SW 1271 (cell line): ENCODE results near the gene MARCHF3.
"Not testable (repeated sequence)": the region's sequence is repeated elsewhere in the genome, so short reads cannot be mapped to it uniquely, and the experiment has no call there.

Experiments used
- DNase-seq, 2 experiments: peaks; one replicate each; lab custom pipeline; 2025; lab: John Stamatoyannopoulos, UW

MARCHF3 gene

GRCh38 chr5:126872561-126873354 lies 157.6 kb downstream of the MARCHF3 start:
- DNase-seq, result no peak

DNA sequence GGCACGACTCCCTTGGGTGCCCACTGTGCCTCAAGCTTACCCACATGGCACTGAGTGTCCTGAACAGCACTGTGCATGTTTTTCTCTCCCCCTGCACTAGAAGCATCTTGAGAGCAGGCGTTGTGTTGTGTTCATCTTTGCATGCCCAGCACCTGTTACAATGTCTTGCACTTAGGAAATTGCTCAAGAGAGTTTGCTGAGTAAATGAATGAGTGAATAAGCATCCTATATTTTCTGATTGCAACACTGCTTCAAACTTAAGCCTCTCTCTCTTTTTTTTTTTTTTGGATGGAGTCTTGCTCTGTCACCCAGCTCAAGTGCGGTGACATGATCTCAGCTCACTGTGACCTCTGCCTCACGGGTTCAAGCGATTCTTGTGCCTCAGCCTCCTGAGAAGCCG lies 158.9 kb downstream of the MARCHF3 start:
- no peak for DNase-seq

GRCh38 chr5:126869005-126869451 lies 161.3 kb downstream of the MARCHF3 start:
- DNase-seq, result no peak

GRCh38 chr5:126868338-126869004 lies 161.9 kb downstream of the MARCHF3 start:
- DNase-seq, result no peak

GRCh38 chr5:126866851-126867636 lies 163.3 kb downstream of the MARCHF3 start:
- no peak for DNase-seq

- no peak for DNase-seq
Observed at GRCh38 chr5:126865299-126865698, 165.1 kb downstream of the MARCHF3 start.

- no peak for DNase-seq
Observed at GRCh38 chr5:126864042-126864688, 166.2 kb downstream of the MARCHF3 start.

GRCh38 chr5:126863402-126863801 lies 167.0 kb downstream of the MARCHF3 start:
- no peak for DNase-seq

GRCh38 chr5:126858441-126858840 lies 171.9 kb downstream of the MARCHF3 start:
- DNase-seq, result no peak

DNA sequence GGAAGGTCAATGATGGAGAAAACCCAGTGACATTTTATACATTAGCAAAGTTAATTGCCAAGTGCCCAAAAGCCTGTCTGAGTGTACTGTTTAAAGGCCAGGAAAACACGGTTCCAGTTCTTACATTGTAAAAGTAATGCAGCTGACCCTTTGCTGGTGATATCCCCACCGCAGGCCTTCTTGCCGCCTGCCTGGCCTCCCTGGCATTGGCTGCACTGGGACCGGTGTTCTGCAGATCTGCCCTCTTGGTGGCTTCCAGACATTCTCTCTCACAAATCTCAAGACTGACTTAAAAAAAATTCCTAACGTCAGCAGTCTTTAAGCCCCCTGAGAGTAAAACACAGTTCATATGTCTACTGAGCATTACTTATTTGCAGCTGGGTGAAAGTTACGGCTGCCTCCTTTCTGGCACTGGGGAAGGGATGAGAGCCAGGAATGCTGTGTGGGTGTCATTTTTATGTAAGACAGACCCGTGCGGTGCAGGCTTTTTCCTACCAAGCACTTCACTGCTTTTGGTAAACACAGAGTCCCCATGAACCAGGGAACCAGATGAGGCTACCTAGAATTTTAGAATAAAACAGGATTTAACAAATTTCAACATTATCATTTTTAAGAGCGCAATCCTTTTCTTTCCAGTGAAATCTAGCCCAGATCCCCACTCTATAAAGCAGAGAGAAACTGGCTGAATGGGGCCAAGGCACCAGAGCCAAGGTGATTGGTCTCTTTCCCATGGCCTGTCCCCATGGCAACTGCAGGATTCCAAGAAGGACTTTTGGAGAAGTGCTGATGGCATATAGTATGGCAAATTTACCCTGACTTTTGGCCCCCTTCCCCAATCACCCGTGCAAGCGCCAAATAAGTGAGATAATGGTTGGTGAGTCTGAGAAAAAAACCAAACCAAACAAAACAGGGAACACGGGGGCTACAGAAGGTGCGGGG lies 172.6 kb downstream of the MARCHF3 start:
- no peak for DNase-seq

GRCh38 chr5:126855266-126855665 lies 175.1 kb downstream of the MARCHF3 start:
- DNase-seq, result no peak

DNA sequence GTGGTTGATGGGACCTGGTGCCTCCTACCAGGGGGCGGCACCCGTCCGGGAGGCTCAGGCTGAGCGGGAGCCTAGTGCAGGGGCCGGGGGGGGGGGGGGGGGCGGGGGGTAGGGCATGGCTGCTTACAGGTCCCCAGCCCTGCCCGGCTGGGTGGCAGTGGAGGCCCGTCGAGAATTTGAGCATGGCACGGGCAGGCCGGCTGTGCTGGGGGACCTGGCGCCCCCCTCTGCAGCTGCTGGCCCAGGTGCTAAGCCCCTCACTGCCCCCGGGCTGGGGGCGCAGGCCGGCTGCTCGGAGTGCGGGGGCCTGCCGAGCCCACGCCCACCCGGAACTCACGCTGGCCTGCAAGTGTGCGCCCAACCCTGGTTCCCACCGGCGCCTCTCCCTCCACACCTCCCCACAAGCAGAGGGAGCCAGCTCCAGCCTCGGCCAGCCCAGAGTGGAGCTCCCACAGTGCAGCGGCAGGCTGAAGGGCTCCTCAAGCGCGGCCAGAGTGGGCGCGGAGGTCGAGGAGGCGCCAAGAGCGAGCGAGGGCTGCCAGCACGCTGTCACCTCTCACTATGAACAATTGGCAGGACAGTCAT lies 175.7 kb downstream of the MARCHF3 start:
- no peak for DNase-seq

GRCh38 chr5:126853541-126854307 lies 176.6 kb downstream of the MARCHF3 start:
- not testable (repeated sequence) for DNase-seq

- DNase-seq, result no peak
Observed at GRCh38 chr5:126852841-126853271, 177.5 kb downstream of the MARCHF3 start.

GRCh38 chr5:126852091-126852571 lies 178.2 kb downstream of the MARCHF3 start:
- no peak for DNase-seq

DNA sequence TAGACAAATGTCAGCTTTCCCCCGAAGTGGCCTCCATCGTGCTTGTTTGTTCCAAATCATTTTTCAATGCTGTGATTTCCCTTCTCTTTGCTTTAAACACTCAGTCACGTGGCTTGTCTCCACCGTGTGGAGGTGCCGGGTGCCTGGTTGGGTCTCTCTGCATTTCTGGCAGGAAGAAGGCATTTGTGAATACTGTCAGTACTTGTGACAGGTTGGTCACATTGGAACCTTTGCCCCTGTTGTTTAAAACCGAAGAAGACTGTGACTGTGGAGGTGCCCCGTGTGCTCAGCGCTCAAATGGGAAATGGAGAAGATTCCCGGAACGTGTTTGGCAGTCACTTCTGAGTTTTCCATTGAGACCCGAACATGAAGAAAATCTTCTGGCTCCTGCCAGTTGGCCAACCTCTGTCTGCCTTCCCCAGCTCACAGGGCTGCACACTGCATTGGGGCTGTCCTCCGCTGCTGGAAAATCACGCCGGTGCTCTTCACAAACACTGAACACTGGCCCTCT lies 178.8 kb downstream of the MARCHF3 start:
- no peak for DNase-seq

DNA sequence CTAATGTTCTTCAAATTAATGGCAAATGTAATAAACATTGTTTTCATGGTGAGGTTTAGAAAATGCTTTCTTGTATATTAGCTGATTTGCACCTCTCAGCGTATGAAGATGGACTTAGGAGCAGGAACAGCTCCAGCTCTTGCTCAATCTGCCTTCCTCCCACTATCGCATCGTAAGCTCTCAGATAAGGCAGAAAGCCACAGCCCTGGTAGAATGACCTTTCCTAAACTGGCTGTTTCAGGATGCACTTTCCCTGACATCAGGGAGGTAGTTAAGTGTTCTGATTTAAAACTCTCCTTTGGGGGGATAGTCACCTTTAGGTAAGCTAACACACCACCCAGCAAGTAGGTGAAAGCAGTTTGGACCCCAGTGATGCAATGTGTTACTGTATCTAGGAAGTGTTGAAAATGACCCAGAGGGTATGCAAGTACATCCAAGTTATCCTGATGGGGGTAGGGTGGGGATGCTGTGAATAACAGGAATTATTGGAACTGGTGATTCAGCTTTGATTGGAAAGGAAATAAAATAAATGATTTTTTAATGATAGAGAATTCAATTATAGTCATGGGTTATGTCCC lies 181.2 kb downstream of the MARCHF3 start:
- DNase-seq, result no peak

- DNase-seq, result no peak
Observed at GRCh38 chr5:126848253-126848652, 182.1 kb downstream of the MARCHF3 start.

DNA sequence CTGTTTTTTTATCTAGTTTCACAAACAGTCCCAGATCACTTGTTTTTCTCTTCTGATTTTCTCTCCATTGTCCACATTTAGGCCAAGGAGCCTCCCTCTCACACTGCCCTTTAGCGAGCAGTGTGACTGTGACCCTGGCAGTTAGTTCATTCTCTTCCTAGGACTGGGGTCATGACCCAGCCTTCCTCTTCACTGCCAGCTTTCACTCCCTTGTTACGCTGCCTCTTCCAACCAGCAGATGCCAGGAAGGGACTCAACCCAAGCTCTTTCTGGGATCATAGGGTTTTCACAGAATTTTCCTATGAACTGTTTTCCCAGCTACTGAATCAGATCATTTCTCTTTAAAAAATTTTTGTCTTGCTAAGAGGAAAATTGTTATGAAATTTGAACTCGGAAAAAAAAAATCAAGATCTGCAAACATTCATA lies 182.5 kb downstream of the MARCHF3 start:
- no peak for DNase-seq
